Cardiac fibroblast (primary cell): Measurements from ENCODE around the gene CPVL.

Experiments
- DNase-seq, 2 donors: peaks; one replicate each; pipeline versions ENCODE4 v3.0.0 to v3.0.0-alpha.2; 2010; ENCODE audit warnings: low read depth in 2 of 2
- H3K4me3 ChIP-seq, 2 donors: replicated peaks in 1 of 2; 1 replicate in 1 of 2; 2 replicates in 1 of 2; pipeline ENCODE4 v1.5.1; 2011; ENCODE audit warnings: low read depth in 2 of 2, low read length in 2 of 2, mild to moderate bottlenecking in 2 of 2, moderate library complexity in 1 of 2
- TF ChIP-seq, protein P1 (sequence below): IDR thresholded peaks from one replicate; pipeline ENCODE4 v1.5.1; 2011; ENCODE audit warnings: low read depth, mild to moderate bottlenecking, low read length, inconsistent platforms

Gene CPVL

DNA sequence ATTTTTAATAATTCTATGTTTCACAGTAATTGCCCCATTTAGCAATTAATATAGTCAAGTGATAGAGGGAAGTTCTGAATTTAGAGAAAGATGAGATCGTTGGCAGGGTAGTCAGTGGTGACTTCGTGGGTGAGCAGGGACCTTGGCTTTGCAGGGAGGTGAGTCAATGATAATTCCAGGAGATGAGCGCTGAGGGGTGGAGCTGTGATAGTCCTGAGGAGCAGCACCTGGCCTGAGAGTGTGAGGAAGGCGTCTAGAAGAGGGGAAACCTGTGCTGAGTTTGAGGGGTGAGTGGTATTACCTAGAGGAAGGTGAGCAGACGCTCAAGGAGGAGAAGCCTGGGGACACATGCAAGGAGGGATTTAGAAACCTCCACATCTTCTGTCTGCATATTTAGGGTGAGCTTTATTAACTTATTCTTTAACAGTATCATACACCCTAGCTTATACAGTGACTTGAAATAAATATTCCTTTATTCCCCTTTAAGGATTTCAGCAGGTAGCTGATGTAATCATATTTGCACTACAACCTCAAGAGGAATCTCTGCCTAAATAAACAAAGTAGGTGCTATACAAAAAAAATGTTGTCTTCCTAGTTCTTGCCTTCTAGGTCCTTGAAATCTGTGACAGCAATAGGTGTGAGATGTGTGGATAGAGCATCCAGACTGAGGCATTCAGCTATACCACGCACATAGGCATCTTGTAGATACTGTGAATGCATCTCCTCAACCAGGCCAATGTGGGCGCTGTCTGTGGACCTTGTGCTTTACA is 186.1 kb downstream of the CPVL start:
- H3K4me3 ChIP-seq = no peak overlapping the region
- DNase-seq = no peak
- TF ChIP-seq, protein P1, sequence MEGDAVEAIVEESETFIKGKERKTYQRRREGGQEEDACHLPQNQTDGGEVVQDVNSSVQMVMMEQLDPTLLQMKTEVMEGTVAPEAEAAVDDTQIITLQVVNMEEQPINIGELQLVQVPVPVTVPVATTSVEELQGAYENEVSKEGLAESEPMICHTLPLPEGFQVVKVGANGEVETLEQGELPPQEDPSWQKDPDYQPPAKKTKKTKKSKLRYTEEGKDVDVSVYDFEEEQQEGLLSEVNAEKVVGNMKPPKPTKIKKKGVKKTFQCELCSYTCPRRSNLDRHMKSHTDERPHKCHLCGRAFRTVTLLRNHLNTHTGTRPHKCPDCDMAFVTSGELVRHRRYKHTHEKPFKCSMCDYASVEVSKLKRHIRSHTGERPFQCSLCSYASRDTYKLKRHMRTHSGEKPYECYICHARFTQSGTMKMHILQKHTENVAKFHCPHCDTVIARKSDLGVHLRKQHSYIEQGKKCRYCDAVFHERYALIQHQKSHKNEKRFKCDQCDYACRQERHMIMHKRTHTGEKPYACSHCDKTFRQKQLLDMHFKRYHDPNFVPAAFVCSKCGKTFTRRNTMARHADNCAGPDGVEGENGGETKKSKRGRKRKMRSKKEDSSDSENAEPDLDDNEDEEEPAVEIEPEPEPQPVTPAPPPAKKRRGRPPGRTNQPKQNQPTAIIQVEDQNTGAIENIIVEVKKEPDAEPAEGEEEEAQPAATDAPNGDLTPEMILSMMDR = no peak

GRCh38 chr7:28958980-28959347 is 187.4 kb downstream of the CPVL start:
- no peak overlapping the region for H3K4me3 ChIP-seq
- no peak for DNase-seq
- TF ChIP-seq, protein P1 = no peak

DNA sequence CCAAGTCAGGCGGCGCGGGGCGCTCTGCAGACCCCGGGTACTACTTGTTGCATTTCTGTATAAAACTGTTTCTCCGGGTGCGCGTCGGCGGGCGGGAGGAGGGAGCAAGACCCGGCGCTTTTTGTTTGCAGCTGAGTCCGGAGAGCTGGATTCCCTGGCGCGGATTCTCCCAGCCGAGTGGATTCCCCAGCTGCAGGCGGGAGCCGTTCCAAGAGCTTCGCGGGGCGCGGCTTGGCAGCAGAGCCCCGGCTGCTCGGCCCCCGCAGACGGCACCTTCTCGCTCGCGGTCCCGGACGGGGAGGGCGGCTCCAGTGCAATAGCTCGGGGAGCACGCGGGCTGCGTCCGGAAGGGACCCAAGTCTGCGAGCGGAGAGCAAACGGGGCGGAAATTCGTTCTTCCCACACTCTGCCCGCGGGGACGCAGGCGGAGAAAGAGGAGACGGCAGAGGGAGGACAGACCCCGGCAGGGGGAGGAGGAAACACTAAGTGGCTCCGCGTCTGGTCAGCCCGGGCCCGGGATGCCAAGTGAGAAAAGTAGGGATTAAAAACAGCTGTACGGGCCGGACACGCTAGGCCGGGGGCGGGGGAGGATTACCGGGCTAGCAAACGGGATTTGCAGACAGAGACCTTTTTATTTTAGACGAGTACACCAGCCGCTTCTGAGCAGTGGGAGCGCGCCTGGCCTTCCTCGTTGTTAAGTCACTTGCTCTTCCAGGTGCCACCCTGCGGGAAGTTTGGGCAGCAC is 187.9 kb downstream of the CPVL start, which contains the start of gene TRIL:
Gene TRIL (minus strand): TSS at position 96 of the 745 bp plus-strand sequence. CDS start 284 bp downstream, outside the sequence.
- DNase-seq = peak; percentile 45 to 87
- peak within 1 kb of the TSS; percentile 39 to 50 for H3K4me3 ChIP-seq
- TF ChIP-seq, protein P1 = no peak

GRCh38 chr7:28957751-28958234 is 188.5 kb downstream of the CPVL start:
- peak overlapping the region; percentile 39 to 50 for H3K4me3 ChIP-seq
- TF ChIP-seq, protein P1 = no peak

DNA sequence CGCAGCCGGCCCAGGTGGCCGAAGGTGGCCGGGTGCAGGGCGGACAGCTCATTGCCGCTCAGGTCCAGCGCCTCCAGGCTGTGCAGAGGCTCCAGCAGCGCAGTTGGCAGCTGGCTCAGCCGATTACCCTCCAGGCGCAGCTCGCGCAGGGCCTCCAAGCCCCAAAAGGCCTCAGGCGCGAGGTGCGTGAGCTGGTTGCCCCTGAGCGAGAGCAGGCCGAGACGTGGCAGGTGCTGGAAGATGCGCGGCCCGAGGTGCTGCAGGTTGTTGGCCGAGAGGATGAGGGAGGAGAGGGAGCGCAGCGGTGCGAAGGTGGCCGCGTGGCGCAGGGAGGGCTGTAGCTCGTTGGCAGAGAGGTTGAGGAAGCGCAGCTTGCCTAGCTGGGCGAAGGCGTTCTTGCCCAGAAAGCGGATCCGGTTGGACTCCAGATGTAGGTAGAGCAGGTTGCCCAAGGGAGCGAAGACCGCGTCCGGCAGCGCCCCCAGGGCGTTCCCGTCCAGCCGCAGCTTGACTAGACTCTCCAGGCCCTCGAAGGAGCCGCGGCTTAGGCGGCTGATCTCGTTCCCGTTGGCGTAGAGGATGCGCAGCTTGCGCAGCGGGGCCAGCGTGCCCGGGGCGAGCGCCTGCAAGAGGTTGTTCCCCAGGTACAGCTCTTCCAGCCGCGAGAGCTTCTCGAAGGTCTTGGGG is 189.1 kb downstream of the CPVL start:
- peak; percentile 32 for DNase-seq
- TF ChIP-seq, protein P1 = no peak
- peak overlapping the region in 1 of 2 donors; percentile 50 for H3K4me3 ChIP-seq

More at GRCh38 chr7:28957751-28958234, 188.5 kb downstream of the CPVL start:
- DNase-seq = no peak

- DNase-seq = peak; percentile 28 to 66
- TF ChIP-seq, protein P1 = peak; percentile 70
- H3K4me3 ChIP-seq = peak overlapping the region; percentile 40 to 50
Measured at GRCh38 chr7:28956608-28957063, 189.7 kb downstream of the CPVL start.
